Activated T-cell treated with anti-CD3 and anti-CD28 coated beads, Interleukin-2, amount 50 U/mL, for 1 hour (primary cell): ENCODE results near the gene ATP6V1G3.
A peak's percentile ranks its signal among the peaks of the same experiment; 100 is the strongest.
"Not testable (repeated sequence)": the region's sequence is repeated elsewhere in the genome, so short reads cannot be mapped to it uniquely, and the experiment has no call there.

Experiments
- DNase-seq: peaks from one replicate; pipeline ENCODE4 v3.0.0-alpha.2; 2020

The ATP6V1G3 gene, protein sequence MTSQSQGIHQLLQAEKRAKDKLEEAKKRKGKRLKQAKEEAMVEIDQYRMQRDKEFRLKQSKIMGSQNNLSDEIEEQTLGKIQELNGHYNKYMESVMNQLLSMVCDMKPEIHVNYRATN

GRCh38 chr1:198540580-198540979, at the start of gene ATP6V1G3:
Gene ATP6V1G3, minus strand, starts transcription at chr1:198540680. Its CDS starts 30 bp downstream, at chr1:198540650.
- DNase-seq: no peak

DNA sequence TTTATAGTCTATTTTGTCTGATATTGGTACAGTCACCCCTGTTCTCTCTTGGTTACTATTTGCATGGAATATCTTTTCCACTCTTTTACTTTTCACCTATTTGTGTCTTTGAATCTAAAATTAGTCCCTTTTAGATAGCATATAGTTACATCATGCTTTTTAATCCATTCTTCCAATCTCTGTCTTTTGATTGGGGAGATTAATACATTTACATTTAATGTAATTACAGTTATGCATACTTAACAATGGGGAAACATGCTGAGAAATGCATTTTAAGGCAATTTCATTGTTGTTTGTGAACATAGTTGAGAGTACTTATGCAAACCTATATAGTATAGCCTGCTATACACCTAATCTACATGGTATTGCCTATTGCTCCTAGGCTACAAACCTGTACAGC, 48.4 kb upstream of the ATP6V1G3 start:
- no peak for DNase-seq

DNA sequence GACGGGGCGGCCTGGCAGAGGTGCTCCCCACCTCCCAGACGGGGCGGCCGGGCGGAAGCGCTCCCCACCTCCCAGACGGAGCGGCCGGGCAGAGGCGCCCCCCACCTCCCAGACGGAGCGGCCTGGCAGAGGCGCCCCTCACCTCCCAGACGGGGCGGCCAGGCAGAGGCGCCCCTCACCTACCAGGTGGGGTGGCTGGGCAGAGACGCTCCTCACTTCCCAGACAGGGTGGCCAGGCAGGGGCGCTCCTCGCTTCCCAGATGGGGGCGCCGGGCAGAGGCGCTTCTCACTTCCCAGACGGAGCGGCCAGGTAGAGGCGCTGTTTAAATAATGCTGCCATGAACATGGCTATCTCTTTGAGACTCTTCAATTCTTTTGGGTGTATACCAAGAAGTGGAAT, 43.7 kb upstream of the ATP6V1G3 start:
- DNase-seq: no peak

DNA sequence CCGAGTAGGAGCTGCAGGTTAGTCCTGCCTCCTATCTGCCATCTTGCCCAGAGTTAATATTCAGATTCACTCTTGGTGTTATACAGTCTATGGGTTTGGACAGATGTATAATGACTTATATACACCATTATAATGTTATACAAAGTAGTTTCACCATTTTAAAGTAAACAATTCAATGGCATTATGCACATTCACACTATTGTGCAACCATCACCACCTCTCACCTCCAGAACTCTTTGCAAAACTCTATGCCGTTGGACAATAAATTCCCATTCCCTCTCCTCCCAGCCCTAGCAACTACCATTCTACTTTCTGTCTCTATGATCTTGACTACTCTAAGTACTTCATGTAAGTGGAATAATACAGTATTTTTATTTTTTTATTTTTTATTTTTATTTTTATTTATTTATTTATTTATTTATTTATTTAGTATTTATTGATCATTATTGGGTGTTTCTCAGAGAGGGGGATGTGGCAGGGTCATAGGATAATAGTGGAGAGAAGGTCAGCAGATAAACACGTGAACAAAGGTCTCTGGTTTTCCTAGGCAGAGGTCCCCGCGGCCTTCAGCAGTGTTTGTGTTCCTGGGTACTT, 42.8 kb upstream of the ATP6V1G3 start:
- DNase-seq: not testable (repeated sequence)

DNA sequence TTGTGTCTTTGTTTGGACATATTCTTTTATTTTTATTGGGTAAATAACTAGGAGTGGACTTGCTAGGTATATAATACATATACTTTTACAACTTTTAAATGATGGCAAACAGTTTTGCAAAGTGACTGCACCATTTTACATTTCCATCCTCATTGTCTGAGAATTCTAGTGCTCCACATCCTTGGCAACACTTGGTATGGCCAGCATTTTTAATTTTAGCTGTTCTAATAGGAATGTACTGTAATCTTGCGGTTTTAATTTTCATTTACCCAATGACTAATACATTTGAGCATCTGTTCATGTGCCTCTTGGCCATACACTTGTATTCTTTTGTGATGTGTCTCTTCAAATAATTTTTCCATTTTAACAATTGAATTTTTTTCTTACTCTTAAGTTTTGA, 37.0 kb upstream of the ATP6V1G3 start:
- DNase-seq: no peak

DNA sequence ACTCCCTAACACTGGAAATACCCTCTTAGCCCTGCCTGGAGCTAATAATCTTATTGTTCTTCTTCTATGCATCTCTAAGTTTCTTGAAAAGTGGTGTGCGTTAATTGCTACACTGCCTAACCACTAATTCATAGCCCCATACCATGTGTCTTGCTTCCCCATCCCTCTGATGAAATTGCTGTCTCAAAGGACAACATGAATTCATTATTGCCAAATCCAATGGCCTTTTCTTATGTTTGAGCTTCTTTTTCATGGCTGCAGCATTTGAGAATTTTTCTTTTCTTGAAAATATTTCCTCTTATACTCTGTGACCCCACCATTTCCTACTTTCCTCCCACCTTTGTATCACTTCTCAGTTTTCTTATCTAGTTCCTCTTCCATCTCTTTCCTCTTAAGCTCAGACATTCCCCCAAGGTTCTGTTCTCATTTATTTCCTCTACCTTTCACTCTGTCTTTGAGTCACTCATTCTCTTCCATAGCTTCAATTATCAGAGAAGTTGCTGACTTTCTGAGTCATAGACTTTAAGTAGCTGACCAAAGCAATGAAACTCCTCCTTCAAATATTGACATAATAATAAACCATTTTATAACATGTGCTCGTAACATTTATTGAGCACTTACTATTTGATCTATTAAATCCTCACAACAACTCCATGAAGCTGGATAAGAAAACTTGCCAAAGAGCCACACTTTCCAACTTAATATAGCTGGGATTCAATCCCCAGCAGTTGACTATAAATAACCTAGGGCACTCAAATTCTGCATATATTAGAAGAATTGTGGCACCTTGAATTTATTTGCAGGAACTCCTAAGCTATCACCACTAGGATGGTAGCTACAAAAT, 35.5 kb upstream of the ATP6V1G3 start:
- no peak for DNase-seq

DNA sequence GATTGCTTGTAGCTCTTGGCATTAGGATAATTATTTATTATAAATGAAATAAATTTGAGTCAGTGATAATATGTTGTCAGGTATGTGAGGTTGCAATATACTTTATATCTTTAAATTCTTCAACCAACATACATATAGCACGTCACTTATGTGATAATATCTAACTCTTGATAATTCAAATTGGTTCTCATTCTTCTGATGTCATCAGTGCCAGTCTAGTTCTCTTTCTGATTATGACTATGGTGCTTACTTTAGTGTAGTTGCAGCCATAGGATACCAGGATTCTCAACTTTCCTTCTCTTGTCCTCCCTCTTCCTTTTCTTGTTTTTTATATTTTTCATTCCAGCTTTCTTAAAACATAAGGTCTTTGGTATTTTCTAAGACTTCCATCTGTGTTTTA, 34.8 kb upstream of the ATP6V1G3 start:
- DNase-seq: no peak

GRCh38 chr1:198574325-198574724, 33.8 kb upstream of the ATP6V1G3 start:
- no peak for DNase-seq

GRCh38 chr1:198564716-198565115, 24.2 kb upstream of the ATP6V1G3 start:
- no peak for DNase-seq

GRCh38 chr1:198564157-198564556, 23.7 kb upstream of the ATP6V1G3 start:
- no peak for DNase-seq

DNA sequence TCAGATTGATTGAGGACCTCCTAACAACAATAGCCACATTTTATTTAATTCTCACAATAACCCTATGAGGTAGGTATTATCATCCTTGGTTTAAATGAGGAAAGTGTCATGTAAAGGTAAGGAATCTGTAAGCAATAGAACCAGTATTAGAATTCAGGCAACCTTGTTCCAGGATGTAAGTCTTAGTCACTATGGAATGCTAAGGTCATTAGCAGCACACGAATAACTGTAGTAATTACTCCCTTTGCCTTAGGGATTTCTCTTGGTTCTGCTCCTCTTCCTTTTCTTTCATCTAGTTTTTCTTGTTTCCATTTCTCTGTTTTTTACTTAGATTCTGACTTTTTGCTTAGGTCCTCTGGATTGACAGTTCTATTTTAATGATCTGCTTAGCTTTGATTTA, 23.1 kb upstream of the ATP6V1G3 start:
- no peak for DNase-seq

DNA sequence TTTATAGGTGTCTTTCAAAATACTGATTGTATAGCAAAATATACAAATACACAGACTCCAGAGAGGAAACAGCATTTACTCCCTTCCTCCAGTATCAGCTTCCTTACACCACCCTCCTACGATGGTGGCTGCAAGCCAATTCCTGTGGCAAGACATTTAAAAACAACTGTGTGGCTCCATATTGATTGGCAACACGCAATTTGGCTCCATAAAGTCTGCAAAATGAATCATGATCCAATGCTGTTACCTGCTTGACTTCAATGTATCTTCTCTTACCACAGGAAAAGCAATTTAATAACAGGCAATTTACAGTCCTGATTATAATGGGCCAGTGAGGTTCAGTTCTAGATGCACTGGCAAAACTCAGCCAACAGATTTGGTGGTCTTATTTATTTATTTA, 19.7 kb upstream of the ATP6V1G3 start:
- DNase-seq: no peak

GRCh38 chr1:198559362-198559761, 18.9 kb upstream of the ATP6V1G3 start:
- DNase-seq: no peak

DNA sequence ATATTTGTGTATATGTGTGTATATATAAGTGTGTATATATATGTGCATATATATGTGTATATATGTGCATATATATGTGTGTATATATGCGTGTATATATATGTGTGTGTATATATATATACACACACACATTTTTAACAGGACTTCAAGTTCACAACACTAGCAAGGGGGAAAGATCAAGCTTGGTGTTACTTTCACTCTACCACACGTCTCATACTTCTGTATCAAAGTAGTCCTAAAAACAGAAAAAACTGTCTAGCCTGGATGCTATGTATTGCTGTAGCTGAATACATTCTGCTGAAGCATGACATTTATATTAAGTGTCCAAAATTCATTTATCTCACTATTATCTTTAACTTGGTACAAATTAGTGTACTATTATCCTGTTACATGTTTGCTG, 17.9 kb upstream of the ATP6V1G3 start:
- no peak for DNase-seq

DNA sequence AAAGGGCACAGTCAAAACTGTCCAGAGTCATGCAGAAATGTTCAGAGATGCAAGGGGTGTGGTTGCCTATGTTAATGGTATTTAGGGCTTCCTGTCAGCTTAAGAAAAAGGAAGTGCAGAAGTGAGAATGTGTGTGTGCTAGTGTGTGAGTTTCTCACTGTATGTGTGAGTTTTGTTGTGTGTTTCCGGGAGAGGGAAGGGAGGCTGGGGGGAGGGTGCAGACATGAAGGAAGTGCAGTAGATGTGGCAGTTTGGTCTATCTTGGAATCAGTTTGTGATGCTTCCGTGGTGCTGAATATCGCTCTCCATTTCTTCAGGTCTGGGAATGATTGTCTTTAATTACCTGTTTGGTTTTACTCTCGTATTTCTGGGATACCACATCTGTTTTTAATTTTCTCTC, 16.5 kb upstream of the ATP6V1G3 start:
- peak; percentile 34 for DNase-seq

- no peak for DNase-seq
Measured at GRCh38 chr1:198552668-198553416, 12.4 kb upstream of the ATP6V1G3 start.

DNA sequence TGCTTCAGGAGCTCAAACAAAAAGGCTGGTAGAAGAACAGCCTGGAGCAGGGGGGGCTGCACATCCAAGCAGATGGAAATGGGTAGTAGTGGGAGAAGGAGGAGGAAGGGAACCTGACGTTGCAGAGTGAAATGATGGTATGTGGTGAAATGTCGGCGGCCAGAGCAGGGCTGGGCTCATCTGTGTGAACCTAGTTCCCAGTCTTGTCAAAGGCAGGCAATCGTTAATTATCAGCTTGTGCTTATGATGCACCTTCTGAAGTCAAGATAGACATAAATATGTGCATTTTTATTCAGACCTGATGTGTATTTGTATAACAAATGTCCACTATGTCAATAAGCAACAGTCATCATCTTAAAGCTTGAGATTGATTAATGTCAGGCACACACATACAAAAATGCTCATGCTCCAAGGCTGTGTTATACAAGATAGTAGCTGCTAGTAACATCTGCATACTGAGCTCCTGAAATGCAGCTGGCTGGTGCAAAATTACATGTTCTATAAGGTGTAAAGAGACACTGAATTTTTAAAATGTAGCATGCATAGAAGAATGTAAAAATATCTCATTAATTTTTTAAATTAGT, 10.6 kb upstream of the ATP6V1G3 start:
- DNase-seq: no peak

GRCh38 chr1:198549866-198550265, 9.4 kb upstream of the ATP6V1G3 start:
- DNase-seq: no peak

DNA sequence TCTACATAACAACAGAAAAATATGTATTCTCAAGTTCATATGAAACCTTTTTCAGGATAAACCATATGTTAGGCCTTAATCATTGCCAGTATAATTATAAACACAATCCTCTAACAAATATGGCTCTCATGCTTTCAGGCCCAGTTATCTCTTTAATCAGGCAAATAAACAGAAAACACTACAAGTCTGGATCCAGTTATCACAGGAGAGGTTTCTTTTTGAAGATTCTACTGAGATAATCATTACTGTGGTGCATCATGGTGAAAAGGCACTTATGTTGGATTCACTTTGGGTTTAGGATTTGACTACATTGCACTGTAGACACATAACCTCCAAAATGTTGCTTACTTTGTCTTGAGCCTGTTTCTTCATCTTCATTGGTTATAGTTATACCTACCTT, 8.4 kb upstream of the ATP6V1G3 start:
- DNase-seq: no peak

GRCh38 chr1:198545156-198545555, 4.7 kb upstream of the ATP6V1G3 start:
- no peak for DNase-seq

GRCh38 chr1:198544265-198544664, 3.8 kb upstream of the ATP6V1G3 start:
- DNase-seq: no peak

- DNase-seq: no peak
Measured at GRCh38 chr1:198543670-198544260, 3.3 kb upstream of the ATP6V1G3 start.

DNA sequence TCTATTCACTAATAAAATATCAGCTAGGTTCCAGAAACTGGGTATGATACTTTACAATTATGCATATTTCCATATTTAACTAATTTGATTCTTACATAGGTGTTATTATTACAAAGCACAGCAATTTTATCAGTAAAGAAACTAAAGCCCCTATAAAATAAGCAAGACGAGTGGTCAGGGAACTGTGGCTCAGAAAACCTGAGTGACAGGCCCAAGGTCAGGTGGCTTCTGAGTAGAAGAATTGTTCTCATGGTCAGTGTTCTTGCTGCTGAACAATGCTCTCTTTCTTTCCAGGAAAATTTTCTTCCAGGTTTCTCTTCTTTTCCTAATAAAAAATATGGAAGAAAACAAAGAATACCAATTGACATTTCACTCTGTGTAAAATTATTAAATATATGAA, 2.2 kb upstream of the ATP6V1G3 start:
- DNase-seq: no peak
